ENCODE data around the gene TBX4.
"Not testable (repeated sequence)": the region's sequence is repeated elsewhere in the genome, so short reads cannot be mapped to it uniquely, and the experiment has no call there.

TBX4 gene

GRCh38 chr17:61486135-61487120 is 34.2 kb downstream of the TBX4 start:
- DNase-seq = no peak

- no peak for DNase-seq
Observed at GRCh38 chr17:61487161-61487988, 35.2 kb downstream of the TBX4 start.

- DNase-seq = no peak
Observed at GRCh38 chr17:61487989-61488595, 35.9 kb downstream of the TBX4 start.

GRCh38 chr17:61488878-61489718 is 36.9 kb downstream of the TBX4 start:
- no peak for DNase-seq

GRCh38 chr17:61489719-61490490 is 37.7 kb downstream of the TBX4 start:
- no peak for DNase-seq

- DNase-seq = no peak
Observed at GRCh38 chr17:61490540-61490975, 38.3 kb downstream of the TBX4 start.

- no peak for DNase-seq
Observed at GRCh38 chr17:61491981-61492380, 39.8 kb downstream of the TBX4 start.

- no peak for DNase-seq
Observed at GRCh38 chr17:61492759-61493526, 40.7 kb downstream of the TBX4 start.

GRCh38 chr17:61493830-61494324 is 41.7 kb downstream of the TBX4 start:
- not testable (repeated sequence) for DNase-seq

- DNase-seq = no peak
Observed at GRCh38 chr17:61494325-61495160, 42.3 kb downstream of the TBX4 start.

- no peak for DNase-seq
Observed at GRCh38 chr17:61495161-61495857, 43.1 kb downstream of the TBX4 start.

- no peak for DNase-seq
Observed at GRCh38 chr17:61496174-61496956, 44.1 kb downstream of the TBX4 start.

- DNase-seq = no peak
Observed at GRCh38 chr17:61496957-61497653, 44.9 kb downstream of the TBX4 start.

- no peak for DNase-seq
Observed at GRCh38 chr17:61498042-61498994, 46.1 kb downstream of the TBX4 start.

GRCh38 chr17:61499632-61500031 is 47.4 kb downstream of the TBX4 start:
- DNase-seq = no peak

- no peak for DNase-seq
Observed at GRCh38 chr17:61500287-61500686, 48.1 kb downstream of the TBX4 start.
